Aorta (tissue), 5 donors: Measurements from ENCODE around the gene TPSAB1. TPM values are rescaled to one million over a fixed set of nuclear protein-coding genes. Genes with fewer than 3 reads are reported as not detected.

ENCODE experiments used
- ATAC-seq: fragments of 200-7000 bp; cut with Tn5 transposase; one replicate; pipeline ENCODE4 v1.9.1; 2022; ENCODE audit warnings: moderate library complexity; ENCODE audit not compliant: low FRiP score
- DNase-seq, 2 donors: peaks; one replicate each; pipeline ENCODE4 v3.0.0-alpha.2; 2020
- H3K27ac ChIP-seq, 2 donors: one replicate each; pipeline ENCODE4 v1.5.1; 2013; ENCODE audit warnings: low read length in 2 of 2, mild to moderate bottlenecking in 2 of 2, moderate library complexity in 2 of 2, control low read depth in 1 of 2, inconsistent platforms in 1 of 2, low read depth in 1 of 2
- H3K27me3 ChIP-seq, 2 donors: one replicate each; pipeline ENCODE4 v1.6.1; 2013; ENCODE audit warnings: control low read depth in 1 of 2, low read length in 1 of 2, mild to moderate bottlenecking in 1 of 2, moderate library complexity in 1 of 2; ENCODE audit not compliant: insufficient read depth in 2 of 2, control insufficient read depth in 1 of 2
- H3K36me3 ChIP-seq, 2 donors: one replicate each; pipeline ENCODE4 v1.6.1; 2013; ENCODE audit warnings: control low read depth in 1 of 2, low read length in 1 of 2, mild to moderate bottlenecking in 1 of 2; ENCODE audit not compliant: insufficient read depth in 2 of 2, control insufficient read depth in 1 of 2
- H3K4me1 ChIP-seq, 2 donors: one replicate each; pipeline ENCODE4 v1.6.1; 2013; ENCODE audit warnings: low read length in 2 of 2, control low read depth in 1 of 2, mild to moderate bottlenecking in 1 of 2, moderate library complexity in 1 of 2; ENCODE audit not compliant: insufficient read depth in 2 of 2, control insufficient read depth in 1 of 2
- H3K4me3 ChIP-seq, 2 donors: one replicate each; pipeline ENCODE4 v1.5.1; 2013; ENCODE audit warnings: low read length in 2 of 2, control low read depth in 1 of 2, mild to moderate bottlenecking in 1 of 2
- H3K9me3 ChIP-seq: one replicate; pipeline ENCODE4 v1.6.1; 2013; ENCODE audit warnings: mild to moderate bottlenecking, low read length; ENCODE audit not compliant: control insufficient read depth
- WGBS, 2 donors: extraction: QIAGEN DNeasy Blood & Tissue Kit; methylation state at CpG; one replicate each; pipeline ENCODE4 v1.1.7; 2013; 5-methylcytosine and 5-hydroxymethylcytosine counted together
- intact Hi-C, 2 donors: fragments of 100-400 bp; cut with DNase I; formaldehyde crosslinking; loops; one replicate each; pipeline versions ENCODE4 v1.14.2 to v1.15.0; 2022
- polyA plus RNA-seq, 2 donors: library from polyadenylated mRNA; stranded (reverse); fragments of 200-250 nt; gene quantifications; one replicate each; pipeline ENCODE4 v1.2.3, GENCODE V29; 2013
- total RNA-seq, 2 donors: library from RNA; stranded (reverse); fragmentation: NEBNext Ultra II Directional; extraction: Animal tissue kit (Norgen Biotek cat#: 25700); gene quantifications; one replicate each; pipeline ENCODE4 v1.2.1, GENCODE V29; 2021
- donor health status: healthy with polysubstance abuse.
- donor health status: Bipolar disorder and iron deficiency.
- donor health status: DM: no; HTN: no; CAD: no.
- donor health status: DM: no; HTN: no; CAD: no.
- donor health status: DM: yes; HTN: yes; CAD: no.

The TPSAB1 gene
- total and polyA plus RNA-seq, 4 donors: 3.0 to 38.0 (median 8.0) TPM

GRCh38 chr16:1286513-1287094 lies 46.1 kb downstream of the TPSAB1 start:
- intact Hi-C loops: no loop called here
- Histone ChIP-seq H3K4me3 (no peak overlapping the region), H3K27me3 (no peaks in the 10 kb centered on the region), H3K9me3 (no peaks in the 10 kb centered on the region), H3K36me3 (no peaks in the 10 kb centered on the region), H3K4me1 (no peaks in the 10 kb centered on the region), H3K27ac (no peak overlapping the region)
- WGBS, 2 donors: 74 to 82% methylated on average over 22 to 25 of the region's 25 CpGs
- DNase-seq (no peak), ATAC-seq (no peak)

DNA sequence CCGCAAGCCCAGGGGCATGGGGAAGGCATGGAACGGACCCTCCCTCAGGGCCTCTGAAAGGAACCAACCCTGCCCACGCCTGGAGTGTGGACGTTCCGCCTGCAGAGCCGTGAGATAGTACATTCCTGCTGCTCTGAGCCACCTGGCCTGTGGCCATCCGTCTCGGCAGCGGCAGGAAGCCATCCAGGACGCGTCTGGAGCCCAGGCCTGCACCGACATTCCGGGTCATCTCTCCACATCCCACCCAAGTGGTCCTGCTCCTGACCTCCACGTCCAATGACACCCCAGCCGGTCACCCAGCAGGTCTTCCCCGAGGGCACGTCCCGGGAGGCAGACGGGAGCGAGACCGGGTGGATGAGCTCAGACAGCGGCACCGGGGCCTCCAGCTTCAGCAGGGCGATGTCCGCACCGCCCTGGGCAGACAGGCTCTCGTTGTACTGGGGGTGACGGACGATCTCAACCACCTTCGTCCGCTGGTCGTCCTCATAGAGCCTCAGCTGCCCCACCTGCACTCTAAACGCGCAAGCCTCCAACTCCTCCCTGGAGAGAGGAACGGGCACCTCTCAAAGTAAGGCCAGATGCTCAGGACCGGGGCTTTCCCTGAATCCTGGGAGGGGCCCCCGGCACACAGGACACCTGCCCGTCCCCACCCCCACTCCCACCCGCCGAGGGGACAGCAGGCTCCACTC lies 47.6 kb downstream of the TPSAB1 start:
- Histone ChIP-seq H3K9me3 (no peaks in the 10 kb centered on the region), H3K36me3 (no peaks in the 10 kb centered on the region), H3K27ac (no peak overlapping the region), H3K27me3 (no peaks in the 10 kb centered on the region), H3K4me3 (no peak overlapping the region), H3K4me1 (no peaks in the 10 kb centered on the region)
- intact Hi-C loops: no loop called here
- no peak for DNase-seq
- WGBS, 2 donors: 39 to 42% methylated on average over 38 to 40 of the region's 40 CpGs
- no peak for ATAC-seq

- Histone ChIP-seq H3K27ac (no peak overlapping the region), H3K4me3 (no peak overlapping the region), H3K4me1 (no peaks in the 10 kb centered on the region), H3K27me3 (no peaks in the 10 kb centered on the region), H3K9me3 (no peaks in the 10 kb centered on the region), H3K36me3 (no peaks in the 10 kb centered on the region)
- intact Hi-C loops: no loop called here
- 30 to 42% methylated on average over 17 to 20 of the region's 20 CpGs for WGBS, 2 donors
- ATAC-seq (no peak), DNase-seq (no peak)
Measured at GRCh38 chr16:1288813-1289476, 48.4 kb downstream of the TPSAB1 start.

GRCh38 chr16:1289477-1289866 lies 49.0 kb downstream of the TPSAB1 start:
- no peaks in the 10 kb centered on the region for H3K9me3 ChIP-seq
- no peaks in the 10 kb centered on the region for H3K36me3 ChIP-seq
- H3K4me1 ChIP-seq: no peaks in the 10 kb centered on the region
- no peak overlapping the region for H3K27ac ChIP-seq
- 0 to 4% methylated on average over 17 of the region's 17 CpGs for WGBS, 2 donors
- intact Hi-C loops: no loop called here
- ATAC-seq (no peak), DNase-seq (no peak)
- H3K4me3 ChIP-seq: no peak overlapping the region
- no peaks in the 10 kb centered on the region for H3K27me3 ChIP-seq

DNA sequence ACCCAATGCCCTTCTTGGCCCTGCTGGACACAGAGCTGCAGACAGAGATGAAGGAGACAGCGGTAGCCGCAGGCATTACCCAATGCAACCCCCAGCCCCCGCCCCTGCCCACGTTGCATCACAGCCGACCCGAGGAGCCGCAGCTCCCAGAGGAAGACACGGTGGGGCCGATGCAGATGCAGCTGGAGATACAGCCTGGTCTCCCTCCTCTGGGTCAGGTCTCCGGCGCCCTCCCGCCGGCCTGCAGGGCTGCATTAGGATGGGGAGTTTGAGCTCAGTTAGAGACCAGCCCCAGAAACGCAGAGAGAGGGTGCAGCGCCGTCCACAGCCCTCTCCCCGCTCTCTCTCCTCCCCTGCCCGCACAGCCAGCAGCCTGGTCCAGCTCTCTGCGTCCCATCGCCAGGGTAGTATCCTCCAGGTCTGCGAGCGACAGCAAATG lies 49.6 kb downstream of the TPSAB1 start:
- intact Hi-C loops: no loop called here
- no peaks in the 10 kb centered on the region for H3K4me1 ChIP-seq
- H3K27ac ChIP-seq: no peak overlapping the region
- WGBS, 2 donors: 6 to 10% methylated on average over 19 to 22 of the region's 22 CpGs
- no peaks in the 10 kb centered on the region for H3K27me3 ChIP-seq
- no peaks in the 10 kb centered on the region for H3K9me3 ChIP-seq
- no peak for DNase-seq
- no peak overlapping the region for H3K4me3 ChIP-seq
- no peaks in the 10 kb centered on the region for H3K36me3 ChIP-seq
- ATAC-seq: no peak

- Histone ChIP-seq H3K36me3 (no peaks in the 10 kb centered on the region), H3K4me3 (no peak overlapping the region), H3K4me1 (no peaks in the 10 kb centered on the region), H3K27me3 (no peaks in the 10 kb centered on the region), H3K27ac (no peak overlapping the region), H3K9me3 (no peaks in the 10 kb centered on the region)
- ATAC-seq (no peak), DNase-seq (no peak)
- intact Hi-C loops: no loop called here
- 51 to 54% methylated on average over 29 of the region's 29 CpGs for WGBS, 2 donors
Measured at GRCh38 chr16:1290860-1291575, 50.5 kb downstream of the TPSAB1 start.

- Histone ChIP-seq H3K27me3 (no peaks in the 10 kb centered on the region), H3K36me3 (no peaks in the 10 kb centered on the region), H3K4me1 (no peaks in the 10 kb centered on the region), H3K9me3 (no peaks in the 10 kb centered on the region), H3K4me3 (no peak overlapping the region), H3K27ac (no peak overlapping the region)
- intact Hi-C loops: no loop called here
- DNase-seq: no peak
- 37 to 42% methylated on average over 17 of the region's 17 CpGs for WGBS, 2 donors
- ATAC-seq: no peak
Measured at GRCh38 chr16:1291576-1291974, 51.1 kb downstream of the TPSAB1 start.
